ENCODE results near the gene HCRT. TPM values are rescaled to one million over a fixed set of nuclear protein-coding genes. Genes with fewer than 3 reads are reported as not detected.
"Not testable (repeated sequence)": the region's sequence is repeated elsewhere in the genome, so short reads cannot be mapped to it uniquely, and the experiment has no call there.

Gene HCRT
- polyA plus RNA-seq, 3 donors = not detected

GRCh38 chr17:42200706-42201457, 15.6 kb upstream of the HCRT start:
- H3K27ac ChIP-seq (ENCODE audit: low read depth, low read length) = no peak overlapping the region
- WGBS, 3 donors = 31 to 73% (median 65%) methylated on average over 14 of the region's 14 CpGs

- no peak overlapping the region for H3K27ac ChIP-seq (ENCODE audit: low read depth, low read length)
- WGBS, 3 donors = 74 to 88% (median 78%) methylated on average over 12 of the region's 12 CpGs
Observed at GRCh38 chr17:42199416-42200011, 14.3 kb upstream of the HCRT start.

DNA sequence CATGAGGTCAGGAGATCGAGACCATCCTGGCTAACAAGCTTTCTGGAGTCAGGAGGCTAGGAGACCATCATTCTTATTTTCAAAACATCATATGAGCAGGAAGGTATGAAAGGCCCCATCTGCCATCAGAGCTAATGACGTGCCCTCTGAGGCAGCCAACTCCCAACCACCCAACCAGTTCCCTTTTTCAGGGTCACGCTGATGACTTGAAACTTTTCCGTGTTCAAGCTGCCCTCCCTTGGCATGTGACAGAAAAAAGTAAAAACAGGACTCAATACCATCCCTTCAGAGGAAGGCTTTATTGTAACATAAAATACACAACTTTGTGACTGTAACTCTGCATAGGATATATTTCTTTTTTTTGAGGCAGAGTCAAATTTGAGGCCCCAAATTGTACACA, 13.6 kb upstream of the HCRT start:
- 47 to 72% (median 56%) methylated on average over 4 of the region's 4 CpGs for WGBS, 3 donors
- no peak overlapping the region for H3K27ac ChIP-seq (ENCODE audit: low read depth, low read length)

DNA sequence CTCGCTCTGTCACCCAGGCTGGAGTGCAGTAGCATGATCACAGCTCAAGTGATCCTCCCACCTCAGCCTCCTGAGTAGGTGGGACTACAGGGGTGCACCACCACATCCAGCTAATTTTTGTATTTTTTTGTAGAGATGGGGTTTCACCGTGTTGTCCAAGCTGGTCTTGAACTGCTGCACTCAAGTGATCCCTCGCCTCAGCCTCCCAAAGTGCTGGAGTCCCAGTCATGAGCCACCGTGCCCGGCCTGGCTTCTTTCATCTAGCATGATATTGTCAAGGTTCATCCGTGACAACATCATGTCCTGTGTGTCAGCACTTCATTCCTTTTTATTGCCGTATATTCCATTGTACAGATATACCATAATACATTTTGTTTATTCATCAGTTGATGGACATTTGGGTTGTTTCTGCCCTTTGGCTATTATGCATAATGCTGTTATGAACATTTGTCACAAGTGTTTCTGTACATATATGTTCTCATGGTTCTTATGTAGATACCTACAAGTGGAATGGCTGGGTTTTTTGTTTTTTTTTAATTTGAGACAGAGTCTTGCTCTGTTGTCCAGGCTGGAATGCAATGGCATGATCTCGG, 12.4 kb upstream of the HCRT start:
- 93 to 95% (median 94%) methylated on average over 8 of the region's 8 CpGs for WGBS, 3 donors
- H3K27ac ChIP-seq (ENCODE audit: low read depth, low read length) = no peak overlapping the region

DNA sequence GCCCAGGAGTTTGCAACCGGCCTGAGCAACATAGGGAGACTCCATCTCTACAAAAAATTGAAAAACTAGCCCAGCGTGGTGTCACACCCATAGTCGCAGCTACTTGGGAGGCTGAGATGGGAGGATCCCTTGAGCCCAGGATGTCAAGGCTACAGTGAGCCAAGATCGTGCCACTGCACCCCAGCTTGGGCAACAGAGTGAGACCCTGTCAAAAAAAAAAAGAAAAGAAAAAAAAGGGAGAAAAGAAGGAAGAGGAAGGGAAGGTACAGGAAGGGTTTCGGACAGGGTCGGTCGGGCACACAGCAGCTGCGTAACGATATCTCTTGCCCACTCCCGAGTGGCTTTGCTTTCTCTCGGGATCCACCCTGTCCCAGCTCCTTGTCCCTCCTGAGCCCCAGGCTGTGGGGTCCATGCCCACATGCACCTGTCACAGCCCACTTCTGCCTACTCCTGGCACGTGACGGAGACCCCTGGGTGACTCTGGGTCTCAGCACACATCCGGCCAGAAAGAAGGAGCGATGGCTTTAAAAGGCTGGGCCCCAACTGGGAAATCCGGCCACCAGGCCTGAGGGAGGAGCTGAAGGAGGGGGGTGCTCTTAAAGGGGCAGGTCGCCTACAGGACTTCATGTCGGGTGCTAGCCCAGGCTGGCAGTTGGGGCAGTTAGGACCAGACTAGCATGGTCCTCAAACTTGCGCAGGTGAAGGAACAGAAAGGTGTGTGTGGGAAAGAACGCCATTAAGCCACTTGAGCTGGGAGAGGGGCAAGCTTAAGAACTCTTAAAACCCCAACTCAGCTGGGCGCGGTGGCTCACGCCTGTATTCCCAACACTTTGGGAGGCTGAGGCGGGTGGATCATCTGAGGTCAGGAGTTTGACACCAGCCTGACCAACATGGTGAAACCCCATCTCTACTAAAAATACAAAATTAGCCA, 9.0 kb upstream of the HCRT start, which contains the start of gene GHDC:
TSS of gene GHDC (minus strand) at position 526 of the 931 bp plus-strand sequence. CDS start 913 bp downstream, outside the sequence.
- no peak within 1 kb of the TSS for H3K27ac ChIP-seq (ENCODE audit: low read depth, low read length)
- WGBS, 3 donors = 18 to 23% (median 20%) methylated on average over 24 of the region's 24 CpGs

DNA sequence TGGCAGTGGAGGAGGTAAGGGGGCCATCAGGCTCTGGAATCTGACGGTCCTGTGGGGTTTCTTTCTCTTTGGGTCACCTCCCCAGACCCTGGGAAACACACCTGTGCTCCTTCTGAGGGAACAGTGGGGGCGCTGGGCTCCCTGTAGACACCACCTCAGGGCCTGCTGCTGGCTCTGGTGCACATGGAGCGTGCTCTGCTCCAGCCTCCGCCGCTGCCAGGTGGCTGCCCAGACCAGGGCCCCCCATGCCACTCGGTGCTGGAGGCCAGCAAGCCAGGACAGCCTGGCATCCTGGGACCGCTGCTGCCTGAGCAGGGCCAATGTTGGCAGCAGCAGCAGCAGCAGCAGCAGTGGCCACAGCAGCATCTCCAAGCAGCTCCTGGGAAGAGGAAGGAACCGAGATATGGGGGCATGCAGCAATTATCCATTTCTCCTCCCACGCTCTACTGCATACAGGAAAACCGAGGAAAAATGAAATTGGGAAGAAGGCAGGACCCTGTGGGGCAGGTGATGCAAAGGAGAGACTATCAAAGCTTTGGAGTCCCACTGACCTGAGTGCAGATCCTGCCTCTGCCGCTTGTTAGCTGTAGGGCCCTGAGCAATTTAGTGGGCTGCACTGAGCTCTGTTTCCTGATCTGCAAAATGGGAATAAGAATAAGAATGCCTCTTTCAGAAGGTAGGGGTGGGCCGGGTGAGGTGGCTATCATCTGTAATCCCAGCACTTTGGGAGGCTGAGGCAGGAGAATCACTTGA, 8.1 kb upstream of the HCRT start:
- no peak overlapping the region for H3K27ac ChIP-seq (ENCODE audit: low read depth, low read length)
- WGBS, 3 donors = 68 to 76% (median 72%) methylated on average over 12 of the region's 12 CpGs

GRCh38 chr17:42192189-42193126, 7.2 kb upstream of the HCRT start:
- WGBS, 3 donors = 87 to 92% (median 89%) methylated on average over 23 of the region's 23 CpGs
- H3K27ac ChIP-seq (ENCODE audit: low read depth, low read length) = no peak overlapping the region

GRCh38 chr17:42191275-42191608, 6.0 kb upstream of the HCRT start:
- H3K27ac ChIP-seq (ENCODE audit: low read depth, low read length) = no peak overlapping the region
- 92 to 95% (median 93%) methylated on average over 5 of the region's 5 CpGs for WGBS, 3 donors

DNA sequence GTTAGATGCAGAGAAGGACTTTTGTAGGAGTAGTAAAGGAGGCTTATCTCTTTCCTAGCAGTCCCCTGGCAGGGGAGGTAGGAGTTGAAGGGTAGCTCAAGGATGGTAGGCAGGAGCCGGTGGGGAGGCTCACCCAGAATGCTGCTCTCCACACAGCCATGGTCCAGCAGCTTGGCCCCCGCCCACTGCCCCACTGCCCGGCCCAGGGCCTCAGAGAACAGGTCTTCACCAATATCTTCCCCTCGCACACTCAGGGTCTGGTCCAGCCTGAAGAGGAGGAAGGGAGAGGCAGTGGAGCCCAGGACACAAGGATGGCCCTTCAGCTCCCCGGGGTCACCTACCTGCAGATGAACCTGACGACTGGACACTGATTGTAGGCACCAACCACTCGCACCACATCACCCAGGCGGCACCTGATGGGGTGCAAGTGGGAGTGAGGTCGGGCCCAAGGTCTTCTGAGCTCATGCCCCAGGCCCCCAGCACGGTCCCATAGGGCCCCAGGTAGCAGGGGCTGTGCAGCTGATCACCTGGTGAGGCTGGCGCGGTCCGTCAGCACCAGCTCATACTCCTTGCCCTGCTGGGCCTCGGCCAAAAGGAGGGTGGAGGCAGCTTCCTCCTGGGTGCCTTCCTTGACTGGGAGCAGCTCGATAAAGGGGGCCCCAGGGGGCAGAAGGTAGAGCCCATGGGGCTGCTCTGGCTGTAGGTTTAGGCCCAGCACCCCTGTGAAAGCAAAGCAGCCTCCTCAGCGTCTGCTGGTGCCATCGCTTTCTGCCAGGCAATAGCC, 5.4 kb upstream of the HCRT start:
- no peak overlapping the region for H3K27ac ChIP-seq (ENCODE audit: low read depth, low read length)
- WGBS, 3 donors = 85 to 90% (median 89%) methylated on average over 17 of the region's 17 CpGs

GRCh38 chr17:42189651-42189965, 4.4 kb upstream of the HCRT start:
- H3K27ac ChIP-seq (ENCODE audit: low read depth, low read length) = no peak overlapping the region
- WGBS, 3 donors = 80 to 91% (median 91%) methylated on average over 8 to 11 of the region's 11 CpGs

DNA sequence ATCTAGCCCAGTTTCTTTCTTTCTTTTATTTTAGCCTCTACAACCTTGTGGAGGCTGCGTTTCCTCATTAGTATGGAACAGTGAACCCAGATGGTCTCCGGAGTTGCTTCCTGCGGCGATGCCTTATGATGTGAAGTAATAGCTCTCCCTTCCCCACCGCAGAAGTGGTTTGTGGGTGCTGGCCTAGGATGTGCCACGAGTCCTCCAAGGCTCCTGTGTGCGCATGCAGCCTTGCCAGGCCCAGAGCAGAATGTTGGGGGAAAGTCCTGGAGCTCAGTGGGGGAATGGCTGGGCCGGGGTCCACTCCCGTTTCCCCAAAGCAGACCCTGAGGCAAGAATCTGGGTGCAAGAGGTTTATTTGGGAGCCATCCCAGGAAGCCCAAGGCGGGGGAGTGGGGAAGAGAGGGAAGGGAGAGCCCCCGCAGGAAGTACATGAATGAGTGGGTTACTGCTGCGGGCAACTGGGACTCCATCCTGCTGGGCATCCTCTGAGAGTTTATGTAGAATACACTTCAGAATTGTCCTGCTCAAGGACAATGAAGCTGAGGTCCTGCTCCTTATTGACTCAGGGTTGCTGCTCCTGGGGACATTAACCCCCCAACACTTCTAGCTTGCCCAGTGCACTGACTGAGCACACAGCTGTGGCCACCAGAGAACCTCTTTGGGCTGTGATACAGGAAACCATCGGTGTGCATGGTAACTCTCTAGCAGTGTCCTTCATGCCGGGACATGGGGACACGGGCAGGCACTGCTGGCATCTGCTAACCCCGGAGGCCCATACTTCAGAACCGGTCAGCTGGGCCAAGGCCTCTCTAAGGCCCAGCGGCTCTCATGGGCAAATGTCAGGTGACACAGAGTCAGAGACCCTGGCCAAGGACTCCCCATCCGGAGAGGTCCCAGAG, 3.7 kb upstream of the HCRT start:
- WGBS, 3 donors = 64 to 80% (median 70%) methylated on average over 19 of the region's 19 CpGs
- no peak overlapping the region for H3K27ac ChIP-seq (ENCODE audit: low read depth, low read length)

GRCh38 chr17:42187833-42188232, 2.6 kb upstream of the HCRT start:
- H3K27ac ChIP-seq (ENCODE audit: low read depth, low read length) = no peak overlapping the region
- WGBS, 3 donors = 69 to 82% (median 74%) methylated on average over 2 of the region's 2 CpGs

DNA sequence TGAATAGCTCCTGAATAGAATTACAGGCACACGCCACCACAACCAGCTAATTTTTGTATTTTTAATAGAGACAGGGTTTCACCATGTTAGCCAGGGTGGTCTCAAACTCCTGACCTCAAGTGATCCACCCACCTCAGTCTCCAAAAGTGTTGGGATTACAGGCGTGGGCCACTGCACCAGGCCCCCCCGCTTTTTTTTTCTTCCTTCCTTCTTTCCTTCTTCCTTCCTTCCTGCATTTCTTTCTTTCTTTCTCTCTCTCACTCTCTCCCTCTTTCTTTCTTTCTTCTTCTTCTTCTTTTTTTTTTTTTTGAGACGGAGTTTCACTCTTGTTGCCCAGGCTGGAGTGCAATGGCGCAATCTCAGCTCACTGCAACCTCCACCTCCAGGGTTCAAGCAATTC, 939 bp upstream of the HCRT start:
- not testable (repeated sequence) for H3K27ac ChIP-seq (ENCODE audit: low read depth, low read length)
- WGBS, 3 donors = 66 to 88% (median 70%) methylated on average over 4 to 5 of the region's 5 CpGs

DNA sequence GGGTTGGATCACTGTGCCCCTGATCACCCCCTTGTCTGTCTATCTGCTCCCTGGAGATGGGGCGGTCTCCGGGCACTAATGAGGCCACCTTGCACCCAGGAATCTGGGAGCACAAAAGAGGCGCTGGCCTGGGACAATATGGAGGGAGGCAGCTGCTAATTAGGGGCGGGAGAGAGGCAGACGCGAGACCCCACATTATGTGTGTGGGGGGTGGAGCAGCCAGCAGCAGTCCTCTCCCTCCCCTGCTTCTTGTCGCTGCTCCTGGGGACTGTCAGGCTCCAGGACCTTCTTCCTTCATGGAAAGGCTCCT, 324 bp upstream of the HCRT start:
- no peak overlapping the region for H3K27ac ChIP-seq (ENCODE audit: low read depth, low read length)
- 78 to 84% (median 83%) methylated on average over 7 of the region's 7 CpGs for WGBS, 3 donors

DNA sequence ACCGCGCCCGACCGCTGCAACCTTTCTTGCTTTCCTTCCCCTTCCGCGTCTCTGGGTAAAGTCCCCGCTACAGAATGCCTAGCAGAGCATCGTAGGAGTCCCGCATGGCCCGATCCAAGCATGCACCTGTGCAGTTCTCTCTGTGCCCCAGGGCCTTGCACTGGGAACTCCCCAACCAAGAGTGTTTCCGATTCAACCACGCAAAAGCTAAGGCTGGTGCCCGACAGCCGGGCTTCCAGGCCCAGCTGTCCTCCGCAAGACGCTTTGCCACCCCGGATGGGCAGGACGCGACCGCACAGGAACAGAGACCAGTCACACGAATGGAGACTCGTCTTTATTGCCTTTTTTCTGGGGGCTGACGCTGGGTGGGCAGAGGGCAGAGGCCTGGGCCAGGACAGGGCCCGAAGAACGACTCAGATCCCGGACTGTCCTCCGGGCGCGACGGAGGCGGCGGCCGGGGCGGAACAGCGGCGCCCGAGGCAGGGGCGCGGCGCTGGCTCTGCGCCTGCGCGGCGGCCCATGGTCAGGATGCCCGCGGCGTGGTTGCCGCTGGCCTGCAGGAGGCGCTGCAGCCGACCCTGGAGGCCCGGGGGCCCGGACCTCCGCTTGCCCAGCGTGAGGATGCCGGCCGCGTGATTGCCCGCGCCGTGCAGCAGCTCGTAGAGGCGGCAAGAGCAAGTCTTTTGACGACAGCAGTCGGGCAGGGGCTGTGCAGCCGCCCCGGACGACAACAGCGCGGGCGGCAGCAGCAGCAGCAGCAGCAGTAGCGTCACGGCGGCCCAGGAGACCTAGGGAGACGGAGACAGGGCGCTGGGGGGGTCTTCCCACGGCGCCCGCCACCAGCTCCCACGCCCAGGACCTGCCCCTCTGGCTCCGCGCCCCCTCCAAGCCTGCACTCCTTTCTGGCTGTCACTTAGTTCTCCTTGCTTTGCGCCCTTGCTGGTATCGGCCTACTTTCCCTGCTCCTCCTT, 1.2 kb downstream of the HCRT start:
- WGBS, 3 donors = 3 to 5% (median 4%) methylated on average over 75 to 83 of the region's 83 CpGs

More for the DNA sequence above, 1.2 kb downstream of the HCRT start:
- no peak overlapping the region for H3K27ac ChIP-seq (ENCODE audit: low read depth, low read length)

Data from adipose tissue (tissue), 3 donors.